GM18505 (cell line): ENCODE measurements around the gene RGS7.
"Not testable (repeated sequence)": the region's sequence is repeated elsewhere in the genome, so short reads cannot be mapped to it uniquely, and the experiment has no call there.

ENCODE experiments used
- ATAC-seq: cut with Tn5 transposase; IDR thresholded peaks from one replicate; pipeline ENCODE4 v1.9.1; 2021; ENCODE audit not compliant: unreplicated experiment
- POLR2A ChIP-seq: IDR thresholded peaks from 4 replicates; pipeline ENCODE4 v1.6.1; 2011; ENCODE audit warnings: borderline replicate concordance; ENCODE audit not compliant: insufficient read depth, insufficient read length; ENCODE audit errors: extremely low read depth

RGS7 gene

DNA sequence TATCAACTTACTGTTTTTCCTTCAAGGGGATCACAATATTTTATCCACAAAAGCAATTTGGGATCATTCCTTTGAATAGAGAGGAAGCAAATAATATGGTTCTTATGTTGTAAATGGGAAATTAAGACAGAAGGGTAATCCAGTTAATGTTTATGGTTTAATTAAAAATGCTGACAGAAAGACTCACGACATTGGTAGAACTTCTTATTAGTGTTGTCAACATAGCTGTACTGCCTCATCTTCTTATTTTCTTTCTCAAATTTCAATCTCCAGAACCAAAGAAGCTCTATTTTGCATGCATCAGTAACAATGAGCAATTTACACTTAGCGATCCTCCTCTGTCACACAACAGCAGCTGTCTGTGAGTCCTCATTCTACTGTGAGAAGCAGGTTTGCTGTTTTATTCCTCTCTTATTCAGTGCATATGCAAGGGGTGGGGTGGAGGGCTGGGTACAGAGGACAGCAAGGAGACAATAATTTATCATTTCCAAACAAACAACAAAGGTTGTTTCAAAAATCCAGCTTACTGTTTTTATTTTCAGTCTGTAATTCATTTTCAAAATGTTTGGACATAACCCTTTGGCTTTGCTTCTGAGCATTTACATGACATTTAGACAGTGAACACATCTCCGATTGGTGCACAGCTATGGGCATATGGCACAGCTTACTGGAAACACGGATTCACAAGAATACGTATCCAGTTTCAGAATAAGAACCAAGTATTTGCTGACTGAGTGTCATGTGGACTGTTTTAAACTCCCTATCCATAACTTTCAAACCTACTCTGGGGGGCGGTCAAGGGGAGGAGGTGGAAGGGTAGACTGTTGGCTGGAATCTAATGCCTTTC is 335.9 kb downstream of the RGS7 start:
- ATAC-seq: no peak
- TF ChIP-seq POLR2A: no peak

DNA sequence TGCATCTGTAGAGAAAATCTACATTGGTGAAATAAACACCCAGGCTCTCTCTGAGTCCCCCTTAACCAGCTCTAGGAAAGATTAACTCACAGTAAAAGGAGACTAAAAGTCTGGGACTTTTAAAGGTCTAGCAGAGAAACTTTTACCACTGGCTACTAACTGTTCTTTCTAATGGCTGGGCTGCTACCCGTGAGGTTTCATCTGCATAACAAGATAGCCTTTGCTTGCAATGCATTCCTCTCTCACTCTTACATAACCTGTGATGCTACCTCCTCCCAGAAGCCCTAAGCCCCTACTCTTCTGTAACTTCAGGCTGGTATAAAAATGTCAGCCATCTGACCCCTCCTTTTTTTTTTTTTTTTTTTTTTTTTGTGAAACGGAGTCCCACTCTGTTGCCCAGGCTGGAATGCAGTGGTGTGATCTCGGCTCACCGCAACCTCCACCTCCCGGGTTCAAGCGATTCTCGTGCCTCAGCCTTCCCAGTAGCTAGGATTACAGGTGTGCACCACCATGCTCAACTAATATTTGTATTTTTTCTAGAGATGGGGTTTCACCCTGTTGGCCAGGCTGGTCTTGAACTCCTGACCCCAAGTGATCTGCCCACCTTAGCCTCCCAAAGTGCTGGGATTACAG is 344.2 kb downstream of the RGS7 start:
- no peak for TF ChIP-seq POLR2A
- ATAC-seq: no peak

GRCh38 chr1:241007668-241008067 is 349.3 kb downstream of the RGS7 start:
- TF ChIP-seq POLR2A: no peak
- ATAC-seq: no peak

GRCh38 chr1:240999826-241000225 is 357.2 kb downstream of the RGS7 start:
- no peak for ATAC-seq
- no peak for TF ChIP-seq POLR2A

DNA sequence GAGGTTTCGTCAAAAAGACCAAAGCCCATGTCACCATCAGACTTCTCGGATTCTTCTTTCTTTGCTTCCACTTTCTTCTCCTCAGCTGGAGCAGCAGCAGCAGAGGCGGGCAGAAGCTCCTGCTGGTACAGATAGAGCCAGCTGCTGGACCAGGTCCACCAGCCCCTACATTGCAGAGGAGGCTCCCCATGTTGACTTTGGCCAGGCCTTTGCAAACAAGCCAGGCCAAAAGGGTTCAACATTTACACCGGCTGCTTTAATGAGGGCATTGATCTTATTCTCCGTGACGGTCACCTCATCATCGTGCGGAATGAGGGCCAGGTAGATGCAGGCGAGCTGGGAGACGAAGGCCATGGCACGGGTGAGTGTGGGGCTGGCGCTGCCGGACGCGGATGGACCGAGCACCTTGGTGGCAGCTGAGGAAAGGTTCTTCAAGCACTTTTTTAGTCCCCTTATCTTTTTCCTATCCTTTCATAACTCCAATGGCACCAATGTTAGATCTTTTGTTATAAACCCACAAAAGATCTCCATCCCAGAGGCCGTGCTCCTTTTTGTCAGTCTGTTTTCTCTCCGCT is 358.5 kb downstream of the RGS7 start:
- TF ChIP-seq POLR2A: no peak
- ATAC-seq: no peak

- no peak for TF ChIP-seq POLR2A
- ATAC-seq: no peak
Observed at GRCh38 chr1:240998024-240998423, 359.0 kb downstream of the RGS7 start.

DNA sequence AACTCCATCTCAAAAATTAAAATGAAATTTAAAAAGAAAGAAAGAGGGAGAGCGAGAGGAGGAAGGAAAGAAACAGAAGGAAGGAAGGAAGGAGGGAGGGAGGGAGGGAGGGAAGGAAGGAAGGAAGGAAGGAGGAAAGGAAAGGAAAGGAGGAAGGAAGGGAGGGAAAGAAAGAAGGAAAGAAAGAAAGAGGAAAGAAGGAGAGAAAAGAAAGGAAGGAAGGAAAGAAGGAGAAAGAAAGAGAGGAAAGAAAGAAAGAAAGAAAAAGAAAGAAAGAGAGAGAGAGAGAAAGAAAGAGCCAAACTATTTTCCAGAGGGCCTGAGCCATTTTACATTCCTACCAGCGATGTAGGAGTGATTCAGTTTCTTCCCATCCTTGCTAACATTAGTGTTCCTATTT is 364.0 kb downstream of the RGS7 start:
- no peak for TF ChIP-seq POLR2A
- ATAC-seq: no peak

GRCh38 chr1:240991230-240991629 is 365.8 kb downstream of the RGS7 start:
- no peak for TF ChIP-seq POLR2A
- ATAC-seq: no peak

GRCh38 chr1:240987928-240988327 is 369.1 kb downstream of the RGS7 start:
- no peak for TF ChIP-seq POLR2A
- no peak for ATAC-seq

GRCh38 chr1:240985081-240985480 is 371.9 kb downstream of the RGS7 start:
- no peak for ATAC-seq
- no peak for TF ChIP-seq POLR2A

DNA sequence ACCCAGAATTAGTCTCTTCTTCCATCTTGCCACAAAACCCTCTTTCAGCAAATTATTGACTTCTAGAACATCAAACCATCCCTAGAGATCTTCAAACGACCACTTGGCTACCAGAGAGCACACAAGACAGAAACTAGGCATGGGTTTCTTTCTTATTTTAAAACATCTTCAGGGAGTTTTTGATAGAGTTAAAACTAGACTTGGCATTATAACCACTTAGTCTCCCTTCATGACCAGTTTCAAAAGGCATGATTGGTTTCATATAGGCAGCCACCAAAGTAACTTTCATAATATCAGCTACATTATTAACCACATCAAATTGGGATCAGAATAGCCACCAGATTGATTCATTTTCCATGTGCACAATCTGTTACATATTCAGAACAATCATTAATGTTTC is 376.7 kb downstream of the RGS7 start:
- TF ChIP-seq POLR2A: no peak
- no peak for ATAC-seq

DNA sequence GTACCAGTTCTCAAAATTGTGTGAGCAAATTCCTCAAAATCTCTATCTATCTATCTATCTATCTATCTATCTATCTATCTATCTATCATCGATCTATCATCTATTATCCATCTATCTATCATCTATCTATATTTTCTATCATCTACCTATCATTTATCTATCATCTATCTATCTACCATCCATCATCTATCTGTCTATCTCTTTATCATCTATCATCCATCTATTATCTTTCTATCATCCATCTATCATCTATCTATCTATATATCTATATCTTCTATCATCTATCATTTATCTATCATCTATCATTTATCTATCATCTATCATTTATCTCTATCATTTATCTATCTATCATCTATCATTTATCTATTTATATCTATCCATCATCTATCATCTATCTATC is 380.3 kb downstream of the RGS7 start:
- no peak for TF ChIP-seq POLR2A

GRCh38 chr1:240973875-240974274 is 383.1 kb downstream of the RGS7 start:
- ATAC-seq: no peak
- TF ChIP-seq POLR2A: no peak

More for the DNA sequence above, 380.3 kb downstream of the RGS7 start:
- ATAC-seq: no peak

GRCh38 chr1:240972059-240972458 is 384.9 kb downstream of the RGS7 start:
- not testable (repeated sequence) for ATAC-seq
